GM12891 (cell line): ENCODE results near the gene MTCL1.

Source experiments
- POLR2A ChIP-seq: IDR thresholded peaks from 2 replicates; pipeline ENCODE4 v1.6.1; 2011; ENCODE audit warnings: low read depth, low read length, control low read depth
- POLR2AphosphoS5 ChIP-seq: IDR thresholded peaks from 2 replicates; pipeline ENCODE4 v1.6.1; 2011; ENCODE audit warnings: low read depth, low read length, control low read depth
- POU2F2 ChIP-seq: IDR thresholded peaks from 2 replicates; pipeline ENCODE4 v1.6.1; 2011; ENCODE audit warnings: low read depth, mild to moderate bottlenecking, control low read depth, low read length, moderate library complexity

DNA sequence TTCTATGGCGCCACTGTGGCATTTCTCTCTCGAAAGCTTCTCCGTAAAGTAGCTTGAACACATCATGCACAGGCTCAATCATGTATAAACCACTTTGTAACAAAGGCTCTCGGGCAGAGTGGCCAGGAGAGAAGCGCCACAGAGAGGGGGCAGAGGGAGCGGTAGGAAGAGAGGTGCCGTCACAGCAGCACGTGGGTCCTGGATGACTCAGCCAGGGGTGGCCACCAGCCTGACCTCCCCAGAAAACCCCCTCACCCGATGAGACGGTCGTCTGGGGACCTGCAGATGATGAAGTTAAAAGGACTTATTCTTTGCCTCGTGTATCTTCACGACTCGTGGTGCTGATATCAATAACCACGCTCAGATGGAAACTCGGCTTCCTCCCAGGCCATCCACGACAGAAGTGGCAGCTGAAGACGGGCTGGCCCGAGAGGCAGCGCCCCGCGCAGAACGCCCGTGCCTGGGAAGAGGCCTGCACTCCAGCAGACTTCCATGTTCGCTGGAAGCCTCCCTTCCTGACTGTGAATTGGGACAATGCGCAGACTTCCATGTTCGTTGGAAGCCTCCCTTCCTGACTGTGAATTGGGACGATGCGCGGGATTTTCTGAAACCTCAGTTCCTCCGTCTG lies 46.4 kb upstream of the MTCL1 start:
- TF ChIP-seq POLR2A (no peak), POLR2AphosphoS5 (no peak), POU2F2 (no peak)
